DOHH2 (cell line): ENCODE data around the gene AKT1S1.

Experiments
- H3F3A ChIP-seq: fragments of 200-600 bp; sonication (generic), shearing (Covaris generic); 2 replicates; pipeline ENCODE4 v1.6.0; 2016; ENCODE audit warnings: antibody characterized with exemption, mild to moderate bottlenecking; ENCODE audit not compliant: control insufficient read depth, insufficient read depth
- H3K27ac ChIP-seq: fragments of 200-600 bp; sonication (generic); 2 replicates; pipeline ENCODE4 v1.5.1; 2014; ENCODE audit warnings: low read depth, mild to moderate bottlenecking, low read length, moderate library complexity
- H3K27me3 ChIP-seq: fragments of 200-600 bp; sonication (generic); 2 replicates; pipeline ENCODE4 v1.6.1; 2014; ENCODE audit warnings: mild to moderate bottlenecking, low read length, mixed read lengths; ENCODE audit not compliant: control insufficient read depth
- H3K36me3 ChIP-seq: fragments of 200-600 bp; sonication (generic); 2 replicates; pipeline ENCODE4 v1.6.1; 2014; ENCODE audit warnings: mild to moderate bottlenecking, low read length, moderate library complexity, mixed read lengths; ENCODE audit not compliant: control insufficient read depth
- H3K4me1 ChIP-seq: fragments of 200-600 bp; sonication (generic); 2 replicates; pipeline ENCODE4 v1.6.1; 2014; ENCODE audit warnings: mild to moderate bottlenecking, low read length, mixed read lengths; ENCODE audit not compliant: control insufficient read depth
- H3K4me2 ChIP-seq: fragments of 200-600 bp; sonication (generic); 2 replicates; pipeline ENCODE4 v1.6.0; 2014; ENCODE audit warnings: mild to moderate bottlenecking, low read length, moderate library complexity
- H3K4me3 ChIP-seq: fragments of 200-600 bp; sonication (generic); 2 replicates; pipeline ENCODE4 v1.5.1; 2014; ENCODE audit warnings: mild to moderate bottlenecking, low read length, mixed read lengths
- H3K79me2 ChIP-seq: fragments of 200-600 bp; sonication (generic); 2 replicates; pipeline ENCODE4 v1.6.1; 2014; ENCODE audit warnings: mild to moderate bottlenecking, low read length, mixed read lengths; ENCODE audit not compliant: control insufficient read depth
- H3K9me2 ChIP-seq: fragments of 200-600 bp; sonication (generic); replicated peaks from 2 replicates; pipeline ENCODE4 v1.6.1; 2014; ENCODE audit warnings: mild to moderate bottlenecking, low read length, mixed read lengths; ENCODE audit not compliant: control insufficient read depth
- H3K9me3 ChIP-seq: fragments of 200-600 bp; sonication (generic); 2 replicates; pipeline ENCODE4 v1.6.1; 2014; ENCODE audit warnings: antibody characterized with exemption, low read length, mixed read lengths; ENCODE audit not compliant: control insufficient read depth, insufficient read depth
- H4K20me1 ChIP-seq: fragments of 200-600 bp; sonication (generic); 2 replicates; pipeline ENCODE4 v1.6.0; 2014; ENCODE audit warnings: low read depth, mild to moderate bottlenecking, antibody characterized with exemption, low read length, moderate library complexity; ENCODE audit not compliant: control insufficient read depth, insufficient read depth
- EZH2phosphoT487 ChIP-seq: fragments of 200-600 bp; sonication (generic); IDR thresholded peaks from 2 replicates; pipeline ENCODE4 v1.6.1; 2017; ENCODE audit warnings: borderline replicate concordance, mild to moderate bottlenecking, antibody characterized with exemption, low read length, moderate library complexity, mixed read lengths
- TF ChIP-seq, protein P1 (sequence below): fragments of 200-600 bp; sonication (generic); IDR thresholded peaks from one replicate; pipeline ENCODE4 v1.5.1; 2014; ENCODE audit warnings: antibody characterized with exemption, mild to moderate bottlenecking, low read depth, low read length; ENCODE audit not compliant: poor library complexity, severe bottlenecking

Gene AKT1S1

GRCh38 chr19:49911381-49912145 lies 34.4 kb upstream of the AKT1S1 start:
- Histone ChIP-seq H3K9me3 (no peaks in the 10 kb centered on the region), H3K27ac (peak overlapping the region; percentile 23; the same call in 1 of the 2 replicates)

GRCh38 chr19:49910179-49910578 lies 33.0 kb upstream of the AKT1S1 start:
- TF ChIP-seq, protein P1, sequence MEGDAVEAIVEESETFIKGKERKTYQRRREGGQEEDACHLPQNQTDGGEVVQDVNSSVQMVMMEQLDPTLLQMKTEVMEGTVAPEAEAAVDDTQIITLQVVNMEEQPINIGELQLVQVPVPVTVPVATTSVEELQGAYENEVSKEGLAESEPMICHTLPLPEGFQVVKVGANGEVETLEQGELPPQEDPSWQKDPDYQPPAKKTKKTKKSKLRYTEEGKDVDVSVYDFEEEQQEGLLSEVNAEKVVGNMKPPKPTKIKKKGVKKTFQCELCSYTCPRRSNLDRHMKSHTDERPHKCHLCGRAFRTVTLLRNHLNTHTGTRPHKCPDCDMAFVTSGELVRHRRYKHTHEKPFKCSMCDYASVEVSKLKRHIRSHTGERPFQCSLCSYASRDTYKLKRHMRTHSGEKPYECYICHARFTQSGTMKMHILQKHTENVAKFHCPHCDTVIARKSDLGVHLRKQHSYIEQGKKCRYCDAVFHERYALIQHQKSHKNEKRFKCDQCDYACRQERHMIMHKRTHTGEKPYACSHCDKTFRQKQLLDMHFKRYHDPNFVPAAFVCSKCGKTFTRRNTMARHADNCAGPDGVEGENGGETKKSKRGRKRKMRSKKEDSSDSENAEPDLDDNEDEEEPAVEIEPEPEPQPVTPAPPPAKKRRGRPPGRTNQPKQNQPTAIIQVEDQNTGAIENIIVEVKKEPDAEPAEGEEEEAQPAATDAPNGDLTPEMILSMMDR, result no peak
- no peak for TF ChIP-seq EZH2phosphoT487
- Histone ChIP-seq H3K9me2 (no peaks in the 10 kb centered on the region), H3K36me3 (peaks cover 90% of the 10 kb centered on the region), H3K27me3 (no peaks in the 10 kb centered on the region), H3F3A (peaks cover 6% of the 10 kb centered on the region), H3K79me2 (peaks cover 68% of the 10 kb centered on the region), H4K20me1 (peaks cover 29% of the 10 kb centered on the region; the same call in 1 of the 2 replicates), H3K4me3 (no peak overlapping the region), H3K9me3 (no peaks in the 10 kb centered on the region), H3K4me1 (peaks cover 85% of the 10 kb centered on the region), H3K4me2 (no peak overlapping the region), H3K27ac (no peak overlapping the region)

More at GRCh38 chr19:49911381-49912145, 34.4 kb upstream of the AKT1S1 start:
- no peaks in the 10 kb centered on the region for H3K27me3 ChIP-seq
- peak overlapping the region; percentile 21; the same call in 1 of the 2 replicates for H3K4me2 ChIP-seq
- no peak overlapping the region for H3K4me3 ChIP-seq
- H3K9me2 ChIP-seq, result no peaks in the 10 kb centered on the region
- peaks cover 31% of the 10 kb centered on the region; the same call in 1 of the 2 replicates for H4K20me1 ChIP-seq
- peaks cover 5% of the 10 kb centered on the region for H3F3A ChIP-seq
- TF ChIP-seq EZH2phosphoT487, result no peak
- TF ChIP-seq, protein P1, result no peak
- H3K36me3 ChIP-seq, result peaks cover 93% of the 10 kb centered on the region
- peaks cover 82% of the 10 kb centered on the region for H3K79me2 ChIP-seq
- peaks cover 71% of the 10 kb centered on the region for H3K4me1 ChIP-seq

GRCh38 chr19:49908480-49909420 lies 31.6 kb upstream of the AKT1S1 start:
- no peak overlapping the region for H3K27ac ChIP-seq
- peaks cover 16% of the 10 kb centered on the region for H3F3A ChIP-seq
- H3K4me3 ChIP-seq, result no peak overlapping the region
- TF ChIP-seq, protein P1, result no peak
- no peak for TF ChIP-seq EZH2phosphoT487
- H3K4me2 ChIP-seq, result peak overlapping the region; percentile 47; the same call in 1 of the 2 replicates
- H3K79me2 ChIP-seq, result peaks cover 56% of the 10 kb centered on the region
- H3K9me3 ChIP-seq, result no peaks in the 10 kb centered on the region
- H3K27me3 ChIP-seq, result no peaks in the 10 kb centered on the region
- H3K4me1 ChIP-seq, result peaks cover 90% of the 10 kb centered on the region
- H3K9me2 ChIP-seq, result no peaks in the 10 kb centered on the region
- peaks cover 25% of the 10 kb centered on the region; the same call in 1 of the 2 replicates for H4K20me1 ChIP-seq
- peaks cover 79% of the 10 kb centered on the region for H3K36me3 ChIP-seq
